Testis (tissue), 2 donors: ENCODE results near the gene SLC39A9.

Experiments
- POLR2A ChIP-seq: fragments of 450-650 bp; IDR thresholded peaks from one replicate; pipeline ENCODE4 v1.6.1; 2017; ENCODE audit warnings: antibody characterized with exemption, mild to moderate bottlenecking, moderate library complexity
- TF ChIP-seq, protein P1 (sequence below), 3 experiments: fragments of 450-650 bp in 2 of 3; fragments of 200-600 bp in 1 of 3; sonication (generic) in 1 of 3; IDR thresholded peaks; one replicate each; pipeline ENCODE4 v1.5.1; 2016 to 2019; ENCODE audit warnings: antibody characterized with exemption in 3 of 3, mild to moderate bottlenecking in 2 of 3, moderate library complexity in 1 of 3

DNA sequence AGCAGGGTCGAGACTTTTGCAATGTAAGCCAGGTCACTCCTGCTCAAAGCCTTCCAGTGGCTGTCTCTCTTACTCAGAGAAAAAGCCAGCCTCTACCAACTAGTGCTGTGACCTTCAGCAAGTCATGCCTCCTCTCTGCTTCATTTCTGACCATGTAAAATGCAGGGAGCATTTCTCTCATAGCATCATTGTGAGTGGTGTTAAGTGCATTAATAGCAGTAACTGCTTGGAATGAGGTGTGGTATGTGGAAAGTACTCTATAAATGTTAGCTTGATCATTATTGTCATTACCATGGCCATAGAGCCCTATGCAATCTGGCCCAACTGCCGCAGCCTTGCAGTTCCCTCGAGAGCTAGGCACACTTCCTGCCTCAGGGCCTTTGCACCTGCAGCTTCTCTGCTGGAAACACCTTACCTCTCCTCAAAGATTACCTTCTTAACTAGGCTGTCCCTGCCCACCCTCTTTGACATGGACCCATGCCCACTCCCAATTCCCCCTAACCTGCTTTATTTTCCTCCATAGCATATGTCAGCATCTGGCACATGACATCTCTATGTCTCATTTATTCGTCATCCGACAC lies 96.9 kb downstream of the SLC39A9 start:
- TF ChIP-seq, protein P1, sequence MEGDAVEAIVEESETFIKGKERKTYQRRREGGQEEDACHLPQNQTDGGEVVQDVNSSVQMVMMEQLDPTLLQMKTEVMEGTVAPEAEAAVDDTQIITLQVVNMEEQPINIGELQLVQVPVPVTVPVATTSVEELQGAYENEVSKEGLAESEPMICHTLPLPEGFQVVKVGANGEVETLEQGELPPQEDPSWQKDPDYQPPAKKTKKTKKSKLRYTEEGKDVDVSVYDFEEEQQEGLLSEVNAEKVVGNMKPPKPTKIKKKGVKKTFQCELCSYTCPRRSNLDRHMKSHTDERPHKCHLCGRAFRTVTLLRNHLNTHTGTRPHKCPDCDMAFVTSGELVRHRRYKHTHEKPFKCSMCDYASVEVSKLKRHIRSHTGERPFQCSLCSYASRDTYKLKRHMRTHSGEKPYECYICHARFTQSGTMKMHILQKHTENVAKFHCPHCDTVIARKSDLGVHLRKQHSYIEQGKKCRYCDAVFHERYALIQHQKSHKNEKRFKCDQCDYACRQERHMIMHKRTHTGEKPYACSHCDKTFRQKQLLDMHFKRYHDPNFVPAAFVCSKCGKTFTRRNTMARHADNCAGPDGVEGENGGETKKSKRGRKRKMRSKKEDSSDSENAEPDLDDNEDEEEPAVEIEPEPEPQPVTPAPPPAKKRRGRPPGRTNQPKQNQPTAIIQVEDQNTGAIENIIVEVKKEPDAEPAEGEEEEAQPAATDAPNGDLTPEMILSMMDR (IDR thresholded peaks at IDR 0.05): no peak
- TF ChIP-seq POLR2A: no peak
